IPS-20b (cell line): ENCODE data around the gene PCDHB10.
"Not testable (repeated sequence)": the region's sequence is repeated elsewhere in the genome, so short reads cannot be mapped to it uniquely, and the experiment has no call there.

Experiments used
- H3K27ac ChIP-seq: one replicate; pipeline ENCODE4 v1.5.1; 2013; ENCODE audit warnings: low read length
- H3K27me3 ChIP-seq: 2 replicates; pipeline ENCODE4 v1.6.1; 2013; ENCODE audit warnings: mild to moderate bottlenecking, low read length, inconsistent platforms; ENCODE audit not compliant: insufficient read depth
- H3K36me3 ChIP-seq: 2 replicates; pipeline ENCODE4 v1.6.1; 2013; ENCODE audit warnings: low read depth, mild to moderate bottlenecking, inconsistent platforms, low read length, moderate library complexity; ENCODE audit not compliant: insufficient read depth
- H3K4me1 ChIP-seq: 2 replicates; pipeline ENCODE4 v1.6.1; 2013; ENCODE audit warnings: mild to moderate bottlenecking, control low read depth, inconsistent platforms, low read length, moderate library complexity; ENCODE audit not compliant: insufficient read depth
- H3K4me3 ChIP-seq: 2 replicates; pipeline ENCODE4 v1.5.1; 2013; ENCODE audit warnings: mild to moderate bottlenecking, low read length, inconsistent platforms
- H3K9ac ChIP-seq: 2 replicates; pipeline ENCODE4 v1.6.1; 2013; ENCODE audit warnings: low read depth, mild to moderate bottlenecking, inconsistent platforms, low read length, moderate library complexity
- H3K9me3 ChIP-seq: 2 replicates; pipeline ENCODE4 v1.6.1; 2013; ENCODE audit warnings: mild to moderate bottlenecking, low read depth, low read length, inconsistent platforms; ENCODE audit not compliant: insufficient read depth

PCDHB10 gene

DNA sequence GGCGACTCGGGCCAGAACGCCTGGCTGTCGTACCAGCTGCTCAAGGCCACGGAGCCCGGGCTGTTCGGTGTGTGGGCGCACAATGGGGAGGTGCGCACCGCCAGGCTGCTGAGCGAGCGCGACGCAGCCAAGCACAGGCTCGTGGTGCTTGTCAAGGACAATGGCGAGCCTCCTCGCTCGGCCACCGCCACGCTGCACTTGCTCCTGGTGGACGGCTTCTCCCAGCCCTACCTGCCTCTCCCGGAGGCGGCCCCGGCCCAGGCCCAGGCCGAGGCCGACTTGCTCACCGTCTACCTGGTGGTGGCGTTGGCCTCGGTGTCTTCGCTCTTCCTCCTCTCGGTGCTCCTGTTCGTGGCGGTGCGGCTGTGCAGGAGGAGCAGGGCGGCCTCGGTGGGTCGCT lies 2.2 kb downstream of the PCDHB10 start:
- H3K4me3 ChIP-seq, H3K27me3 ChIP-seq, H3K36me3 ChIP-seq, H3K9ac ChIP-seq, H3K4me1 ChIP-seq, H3K27ac ChIP-seq: not testable (repeated sequence)
- H3K9me3 ChIP-seq: peaks cover 28% of the 10 kb centered on the region

DNA sequence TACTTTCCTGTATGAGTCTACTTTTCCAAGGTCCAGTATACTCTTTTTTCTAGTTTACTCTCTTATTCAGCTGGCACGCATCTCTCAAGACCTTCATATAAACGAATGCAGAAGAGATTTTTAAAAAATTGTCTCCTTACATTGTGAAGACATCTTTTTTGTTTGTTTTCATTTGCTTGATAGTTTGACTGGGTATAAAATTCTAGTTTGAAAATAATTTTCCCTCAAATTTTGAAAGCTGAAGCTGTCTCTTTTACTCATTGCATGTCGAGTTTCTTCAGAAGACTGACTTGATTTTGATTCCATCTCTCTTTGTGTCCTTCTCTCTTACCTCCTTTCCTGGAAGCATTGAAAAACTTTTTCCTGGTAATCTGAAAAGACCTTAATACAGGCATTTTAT lies 4.2 kb downstream of the PCDHB10 start:
- Histone ChIP-seq H3K27ac (no peak overlapping the region), H3K27me3 (no peaks in the 10 kb centered on the region), H3K4me3 (no peak overlapping the region), H3K9me3 (peaks cover 35% of the 10 kb centered on the region), H3K9ac (no peak overlapping the region), H3K4me1 (no peaks in the 10 kb centered on the region), H3K36me3 (no peaks in the 10 kb centered on the region)

DNA sequence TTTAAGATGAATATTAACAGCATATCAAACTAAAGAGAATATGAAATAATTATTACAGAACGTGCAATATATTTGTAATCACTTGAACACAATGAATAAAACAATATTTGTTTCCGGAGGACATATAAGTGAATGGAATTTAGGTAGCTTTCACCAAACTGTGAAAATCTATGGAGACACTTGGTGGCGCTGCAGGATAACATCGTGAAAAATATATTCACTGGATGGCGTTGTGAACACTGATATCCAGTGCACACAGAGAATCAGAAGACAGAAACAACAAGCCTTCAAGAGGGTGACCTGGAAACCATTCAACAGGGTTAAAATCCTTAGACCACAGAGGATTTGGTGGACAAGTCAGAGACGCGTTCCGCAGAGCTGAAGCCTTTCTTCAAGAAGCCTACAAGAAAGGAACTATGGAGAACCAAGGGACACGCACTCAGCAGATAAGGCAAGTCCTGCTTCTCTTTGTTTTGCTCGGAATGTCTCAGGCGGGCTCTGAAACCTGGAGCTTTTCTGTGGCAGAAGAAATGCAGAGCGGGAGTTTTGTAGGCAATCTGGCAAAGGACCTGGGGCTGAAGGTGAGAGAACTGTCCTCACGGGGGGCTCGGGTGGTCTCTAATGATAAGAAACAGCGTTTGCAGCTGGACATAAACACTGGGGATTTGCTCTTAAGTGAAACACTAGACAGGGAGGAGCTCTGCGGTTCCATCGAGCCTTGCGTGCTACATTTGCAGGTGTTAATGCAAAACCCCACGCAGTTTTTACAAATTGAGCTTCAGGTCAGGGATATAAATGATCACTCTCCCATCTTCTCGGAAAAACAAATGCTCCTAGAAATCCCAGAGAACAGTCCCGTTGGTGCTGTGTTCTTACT lies 7.4 kb downstream of the PCDHB10 start, which contains the start of gene PCDHB11:
TSS of gene PCDHB11 (plus strand) at position 269 of the 877 bp plus-strand sequence. CDS start at position 417, 148 bp downstream.
- Histone ChIP-seq H3K27me3 (no peaks in the 10 kb centered on the region), H3K27ac (no peak within 1 kb of the TSS), H3K36me3 (no peaks in the 10 kb centered on the region), H3K9ac (no peak within 1 kb of the TSS), H3K4me3 (no peak within 1 kb of the TSS), H3K4me1 (no peaks in the 10 kb centered on the region), H3K9me3 (peaks cover 35% of the 10 kb centered on the region)

DNA sequence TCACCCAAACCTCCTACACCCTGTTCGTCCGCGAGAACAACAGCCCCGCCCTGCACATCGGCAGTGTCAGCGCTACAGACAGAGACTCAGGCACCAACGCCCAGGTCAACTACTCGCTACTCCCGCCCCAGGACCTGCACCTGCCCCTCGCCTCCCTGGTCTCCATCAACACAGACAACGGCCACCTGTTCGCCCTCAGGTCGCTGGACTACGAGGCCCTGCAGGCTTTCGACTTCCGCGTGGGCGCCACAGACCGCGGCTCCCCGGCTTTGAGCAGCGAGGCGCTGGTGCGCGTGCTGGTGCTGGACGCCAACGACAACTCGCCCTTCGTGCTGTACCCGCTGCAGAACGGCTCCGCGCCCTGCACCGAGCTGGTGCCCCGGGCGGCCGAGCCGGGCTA lies 9.0 kb downstream of the PCDHB10 start:
- H3K36me3 ChIP-seq, H3K4me3 ChIP-seq, H3K27ac ChIP-seq, H3K4me1 ChIP-seq, H3K9ac ChIP-seq, H3K27me3 ChIP-seq: not testable (repeated sequence)
- peaks cover 36% of the 10 kb centered on the region for H3K9me3 ChIP-seq

DNA sequence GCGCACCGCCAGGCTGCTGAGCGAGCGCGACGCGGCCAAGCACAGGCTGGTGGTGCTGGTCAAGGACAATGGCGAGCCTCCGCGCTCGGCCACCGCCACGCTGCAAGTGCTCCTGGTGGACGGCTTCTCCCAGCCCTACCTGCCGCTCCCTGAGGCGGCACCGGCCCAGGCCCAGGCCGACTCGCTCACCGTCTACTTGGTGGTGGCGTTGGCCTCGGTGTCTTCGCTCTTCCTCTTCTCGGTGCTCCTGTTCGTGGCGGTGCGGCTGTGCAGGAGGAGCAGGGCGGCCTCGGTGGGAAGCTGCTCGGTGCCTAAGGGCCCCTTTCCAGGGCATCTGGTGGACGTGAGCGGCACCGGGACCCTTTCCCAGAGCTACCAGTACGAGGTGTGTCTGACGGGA lies 9.5 kb downstream of the PCDHB10 start:
- not testable (repeated sequence) for H3K4me3 ChIP-seq, H3K36me3 ChIP-seq, H3K9ac ChIP-seq, H3K27ac ChIP-seq, H3K4me1 ChIP-seq, H3K27me3 ChIP-seq
- H3K9me3 ChIP-seq: peaks cover 31% of the 10 kb centered on the region

DNA sequence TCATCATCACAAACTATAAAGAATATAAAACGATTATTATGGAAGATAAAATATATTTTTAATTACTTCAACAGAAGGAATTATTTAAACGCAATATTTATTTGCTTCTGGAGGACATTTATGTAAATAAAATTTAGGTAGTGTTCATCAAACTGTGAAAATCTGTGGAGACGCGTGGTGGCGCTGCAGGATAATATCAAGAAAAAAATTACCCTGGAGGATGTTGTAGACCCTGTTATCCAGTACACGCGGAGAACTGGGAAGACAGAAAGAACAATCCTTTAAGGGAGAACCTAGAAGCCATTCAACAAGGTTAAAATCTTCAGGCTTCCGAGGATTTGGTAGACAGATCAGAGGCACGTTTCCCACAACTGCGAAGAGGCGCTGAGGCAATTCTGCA lies 16.3 kb downstream of the PCDHB10 start, which contains the start of gene PCDHB12:
TSS of gene PCDHB12 (plus strand) at position 242 of the 400 bp plus-strand sequence. CDS start 189 bp downstream, outside the sequence.
- H3K36me3 ChIP-seq: no peaks in the 10 kb centered on the region
- no peak within 1 kb of the TSS for H3K27ac ChIP-seq
- no peaks in the 10 kb centered on the region for H3K4me1 ChIP-seq
- H3K27me3 ChIP-seq: no peaks in the 10 kb centered on the region
- H3K9ac ChIP-seq: no peak within 1 kb of the TSS
- H3K9me3 ChIP-seq: peaks cover 30% of the 10 kb centered on the region; the same call in 1 of the 2 replicates
- H3K4me3 ChIP-seq: no peak within 1 kb of the TSS

DNA sequence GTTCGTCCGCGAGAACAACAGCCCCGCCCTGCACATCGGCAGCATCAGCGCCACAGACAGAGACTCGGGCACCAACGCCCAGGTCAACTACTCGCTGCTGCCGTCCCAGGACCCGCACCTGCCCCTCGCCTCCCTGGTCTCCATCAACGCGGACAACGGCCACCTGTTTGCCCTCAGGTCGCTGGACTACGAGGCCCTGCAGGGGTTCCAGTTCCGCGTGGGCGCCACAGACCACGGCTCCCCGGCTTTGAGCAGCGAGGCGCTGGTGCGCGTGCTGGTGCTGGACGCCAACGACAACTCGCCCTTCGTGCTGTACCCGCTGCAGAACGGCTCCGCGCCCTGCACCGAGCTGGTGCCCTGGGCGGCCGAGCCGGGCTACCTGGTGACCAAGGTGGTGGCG lies 18.1 kb downstream of the PCDHB10 start:
- H3K36me3 ChIP-seq, H3K9ac ChIP-seq, H3K4me1 ChIP-seq, H3K27ac ChIP-seq, H3K4me3 ChIP-seq, H3K27me3 ChIP-seq: not testable (repeated sequence)
- H3K9me3 ChIP-seq: peaks cover 30% of the 10 kb centered on the region; the same call in 1 of the 2 replicates

DNA sequence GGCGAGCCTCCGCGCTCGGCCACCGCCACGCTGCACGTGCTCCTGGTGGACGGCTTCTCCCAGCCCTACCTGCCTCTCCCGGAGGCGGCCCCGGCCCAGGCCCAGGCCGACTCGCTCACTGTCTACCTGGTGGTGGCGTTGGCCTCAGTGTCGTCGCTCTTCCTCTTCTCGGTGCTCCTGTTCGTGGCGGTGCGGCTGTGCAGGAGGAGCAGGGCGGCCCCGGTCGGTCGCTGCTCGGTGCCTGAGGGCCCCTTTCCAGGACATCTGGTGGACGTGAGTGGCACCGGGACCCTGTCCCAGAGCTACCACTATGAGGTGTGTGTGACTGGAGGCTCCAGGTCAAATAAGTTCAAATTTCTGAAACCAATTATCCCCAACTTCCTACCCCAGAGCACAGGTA lies 18.7 kb downstream of the PCDHB10 start:
- peaks cover 30% of the 10 kb centered on the region; the same call in 1 of the 2 replicates for H3K9me3 ChIP-seq
- not testable (repeated sequence) for H3K4me3 ChIP-seq, H3K4me1 ChIP-seq, H3K27me3 ChIP-seq, H3K27ac ChIP-seq, H3K9ac ChIP-seq, H3K36me3 ChIP-seq

DNA sequence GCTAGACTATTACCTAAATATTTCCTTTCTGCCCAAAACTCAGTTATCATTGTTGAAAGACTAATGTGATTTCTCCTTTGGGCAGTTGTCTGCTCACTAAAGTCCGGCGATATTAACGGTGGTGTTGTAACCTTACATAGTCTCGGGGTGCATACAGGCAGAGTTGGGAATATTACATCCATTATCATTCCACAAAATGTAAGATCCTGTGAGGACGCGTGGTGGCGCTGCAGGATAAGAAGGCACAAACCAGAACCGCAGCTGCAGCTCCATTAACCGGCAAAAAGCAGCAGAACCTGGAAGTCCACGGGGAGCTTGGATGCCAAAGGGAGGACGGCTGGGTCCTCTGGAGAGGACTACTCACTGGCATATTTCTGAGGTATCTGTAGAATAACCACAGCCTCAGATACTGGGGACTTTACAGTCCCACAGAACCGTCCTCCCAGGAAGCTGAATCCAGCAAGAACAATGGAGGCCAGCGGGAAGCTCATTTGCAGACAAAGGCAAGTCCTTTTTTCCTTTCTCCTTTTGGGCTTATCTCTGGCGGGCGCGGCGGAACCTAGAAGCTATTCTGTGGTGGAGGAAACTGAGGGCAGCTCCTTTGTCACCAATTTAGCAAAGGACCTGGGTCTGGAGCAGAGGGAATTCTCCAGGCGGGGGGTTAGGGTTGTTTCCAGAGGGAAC lies 21.6 kb downstream of the PCDHB10 start, which contains the start of gene PCDHB13:
TSS of gene PCDHB13 (plus strand) at position 264 of the 684 bp plus-strand sequence. CDS start at position 469, 205 bp downstream.
- not testable (repeated sequence) for H3K27me3 ChIP-seq, H3K9ac ChIP-seq, H3K27ac ChIP-seq, H3K36me3 ChIP-seq, H3K4me1 ChIP-seq, H3K4me3 ChIP-seq
- H3K9me3 ChIP-seq: peaks cover 27% of the 10 kb centered on the region; the same call in 1 of the 2 replicates

DNA sequence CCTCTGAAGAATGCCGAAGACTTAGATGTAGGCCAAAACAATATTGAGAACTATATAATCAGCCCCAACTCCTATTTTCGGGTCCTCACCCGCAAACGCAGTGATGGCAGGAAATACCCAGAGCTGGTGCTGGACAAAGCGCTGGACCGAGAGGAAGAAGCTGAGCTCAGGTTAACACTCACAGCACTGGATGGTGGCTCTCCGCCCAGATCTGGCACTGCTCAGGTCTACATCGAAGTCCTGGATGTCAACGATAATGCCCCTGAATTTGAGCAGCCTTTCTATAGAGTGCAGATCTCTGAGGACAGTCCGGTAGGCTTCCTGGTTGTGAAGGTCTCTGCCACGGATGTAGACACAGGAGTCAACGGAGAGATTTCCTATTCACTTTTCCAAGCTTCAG lies 22.4 kb downstream of the PCDHB10 start:
- H3K27ac ChIP-seq, H3K27me3 ChIP-seq, H3K36me3 ChIP-seq, H3K9ac ChIP-seq, H3K4me1 ChIP-seq, H3K4me3 ChIP-seq: not testable (repeated sequence)
- H3K9me3 ChIP-seq: peaks cover 24% of the 10 kb centered on the region; the same call in 1 of the 2 replicates

DNA sequence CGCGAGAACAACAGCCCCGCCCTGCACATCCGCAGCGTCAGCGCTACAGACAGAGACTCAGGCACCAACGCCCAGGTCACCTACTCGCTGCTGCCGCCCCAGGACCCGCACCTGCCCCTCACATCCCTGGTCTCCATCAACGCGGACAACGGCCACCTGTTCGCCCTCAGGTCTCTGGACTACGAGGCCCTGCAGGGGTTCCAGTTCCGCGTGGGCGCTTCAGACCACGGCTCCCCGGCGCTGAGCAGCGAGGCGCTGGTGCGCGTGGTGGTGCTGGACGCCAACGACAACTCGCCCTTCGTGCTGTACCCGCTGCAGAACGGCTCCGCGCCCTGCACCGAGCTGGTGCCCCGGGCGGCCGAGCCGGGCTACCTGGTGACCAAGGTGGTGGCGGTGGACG lies 23.4 kb downstream of the PCDHB10 start:
- H3K27ac ChIP-seq, H3K4me3 ChIP-seq, H3K9ac ChIP-seq, H3K36me3 ChIP-seq, H3K27me3 ChIP-seq, H3K4me1 ChIP-seq: not testable (repeated sequence)
- H3K9me3 ChIP-seq: peaks cover 18% of the 10 kb centered on the region; the same call in 1 of the 2 replicates

DNA sequence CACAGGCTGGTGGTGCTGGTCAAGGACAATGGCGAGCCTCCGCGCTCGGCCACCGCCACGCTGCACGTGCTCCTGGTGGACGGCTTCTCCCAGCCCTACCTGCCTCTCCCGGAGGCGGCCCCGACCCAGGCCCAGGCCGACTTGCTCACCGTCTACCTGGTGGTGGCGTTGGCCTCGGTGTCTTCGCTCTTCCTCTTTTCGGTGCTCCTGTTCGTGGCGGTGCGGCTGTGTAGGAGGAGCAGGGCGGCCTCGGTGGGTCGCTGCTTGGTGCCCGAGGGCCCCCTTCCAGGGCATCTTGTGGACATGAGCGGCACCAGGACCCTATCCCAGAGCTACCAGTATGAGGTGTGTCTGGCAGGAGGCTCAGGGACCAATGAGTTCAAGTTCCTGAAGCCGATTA lies 23.9 kb downstream of the PCDHB10 start:
- not testable (repeated sequence) for H3K36me3 ChIP-seq, H3K4me3 ChIP-seq, H3K27me3 ChIP-seq, H3K4me1 ChIP-seq, H3K27ac ChIP-seq, H3K9ac ChIP-seq
- peaks cover 18% of the 10 kb centered on the region; the same call in 1 of the 2 replicates for H3K9me3 ChIP-seq
